GM19452 (cell line): ENCODE data around the gene SERPINA12.

ENCODE experiments used
- ATAC-seq: cut with Tn5 transposase; IDR thresholded peaks from one replicate; pipeline ENCODE4 v1.9.1; 2021; ENCODE audit not compliant: unreplicated experiment

SERPINA12 gene

DNA sequence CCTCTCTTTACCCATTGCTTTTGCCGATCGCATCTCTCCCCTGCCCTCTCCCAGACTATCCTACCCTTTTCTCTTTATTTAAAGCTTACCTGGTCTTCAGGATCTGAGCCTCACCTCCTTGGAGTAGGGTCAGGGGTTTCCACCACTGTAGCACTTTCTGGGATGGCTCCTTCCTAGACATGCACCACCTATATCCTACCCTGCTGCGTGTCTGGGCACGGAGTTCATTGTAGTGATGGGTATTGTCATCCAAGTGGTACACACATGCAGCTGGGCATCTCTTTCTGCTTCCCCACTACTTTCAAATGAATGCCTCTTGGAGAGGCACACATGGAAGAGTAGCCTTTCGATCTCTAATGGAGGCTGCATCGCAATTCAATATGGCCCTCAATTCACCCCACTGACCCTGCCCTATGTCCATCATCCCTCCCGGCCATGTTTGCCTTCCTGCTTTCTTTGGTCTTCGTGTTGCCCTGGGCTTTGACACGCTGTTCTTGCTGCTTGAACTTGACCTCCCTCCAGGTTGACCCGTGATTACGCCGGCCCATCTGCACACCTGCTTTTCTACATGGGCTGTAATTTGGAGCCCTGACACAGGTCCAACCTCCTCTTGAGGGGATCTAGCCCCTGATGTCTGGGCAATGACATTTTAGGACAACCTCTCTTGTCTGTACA lies 67.6 kb downstream of the SERPINA12 start:
- ATAC-seq = no peak

DNA sequence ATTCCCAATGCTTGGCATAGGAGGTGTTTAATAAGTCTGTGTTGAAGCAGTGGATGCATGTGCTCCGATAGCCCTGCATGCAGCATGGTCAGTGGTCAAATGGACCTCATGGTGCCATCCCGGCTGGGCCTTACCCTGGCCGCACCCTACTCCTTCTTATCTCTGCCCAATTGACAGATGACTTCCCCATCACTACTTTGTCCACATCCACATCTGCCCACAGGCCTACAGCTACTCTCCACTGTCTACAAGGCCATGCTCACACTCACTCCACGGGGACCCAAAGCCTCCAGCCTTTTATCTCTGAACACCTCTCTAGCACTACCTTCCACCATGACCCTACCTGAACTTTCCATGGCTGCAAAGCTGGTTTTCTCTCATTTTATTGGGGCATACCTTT lies 68.1 kb downstream of the SERPINA12 start:
- no peak for ATAC-seq

DNA sequence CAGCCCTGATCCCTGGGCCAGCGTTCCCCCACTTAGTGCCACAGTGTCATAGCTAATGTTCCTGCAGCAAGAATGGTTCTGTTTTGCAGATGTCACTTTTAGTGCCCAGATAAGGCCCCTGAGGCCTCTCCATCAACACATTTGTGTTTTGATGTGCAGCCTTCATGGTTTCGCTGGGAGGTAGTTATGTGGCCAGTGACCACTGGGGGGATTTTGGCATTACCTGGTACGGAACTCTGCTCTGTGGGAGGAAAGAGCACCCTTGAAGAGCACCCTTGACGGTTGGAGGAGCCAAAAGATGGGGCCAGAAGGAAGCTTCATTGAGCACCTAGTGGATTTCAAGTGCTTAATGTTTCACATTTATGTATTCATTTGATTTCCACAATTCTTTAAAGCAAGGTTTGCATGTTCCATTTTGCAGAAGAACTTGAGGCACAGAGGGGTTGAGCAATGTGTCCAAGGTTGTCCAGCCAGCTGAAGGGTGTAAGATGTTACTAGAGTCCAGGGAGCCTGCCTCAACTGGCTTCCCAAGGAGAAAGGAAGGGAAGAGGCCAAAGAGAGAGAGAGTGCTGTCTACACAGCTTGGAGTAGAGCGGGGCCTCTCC lies 69.7 kb downstream of the SERPINA12 start:
- ATAC-seq = no peak
